Measurements from ENCODE around the gene COLEC12. TPM values are rescaled to one million over a fixed set of nuclear protein-coding genes. Genes with fewer than 3 reads are reported as not detected.

The COLEC12 gene
- total RNA-seq, 1 experiment from 2014 or later, result not detected

DNA sequence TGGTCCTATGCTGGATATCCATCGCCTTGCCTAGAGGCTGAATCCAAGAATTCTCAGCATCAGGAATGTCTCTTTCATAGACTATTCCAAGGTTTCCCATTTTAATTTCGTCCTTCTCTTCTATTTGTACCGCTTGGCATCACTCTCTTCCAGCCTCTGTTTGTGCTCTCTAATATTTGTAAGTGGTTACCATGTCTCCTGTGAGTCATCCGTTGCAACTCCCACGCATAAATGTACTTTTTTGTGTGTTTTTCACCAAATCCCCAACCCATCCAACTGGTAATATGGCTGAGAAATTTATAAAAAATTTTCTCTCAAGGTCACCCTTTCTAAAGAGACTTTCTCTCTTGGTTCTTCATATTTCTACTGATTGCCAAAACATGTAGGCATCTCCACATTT, 21.8 kb downstream of the COLEC12 start:
- Mint-ChIP-seq H3K4me3 (ENCODE audit: low read depth, unreplicated experiment) (no peak overlapping the region), H3K4me1 (ENCODE audit: low read depth, unreplicated experiment) (peaks cover 20% of the 10 kb centered on the region), H3K27me3 (ENCODE audit: unreplicated experiment) (peaks cover 17% of the 10 kb centered on the region), H3K27ac (ENCODE audit: unreplicated experiment) (no peak overlapping the region), H3K36me3 (ENCODE audit: insufficient read depth, unreplicated experiment) (no peaks in the 10 kb centered on the region), H3K9me3 (ENCODE audit: low read depth, unreplicated experiment) (no peaks in the 10 kb centered on the region)
- TF ChIP-seq, protein P1, sequence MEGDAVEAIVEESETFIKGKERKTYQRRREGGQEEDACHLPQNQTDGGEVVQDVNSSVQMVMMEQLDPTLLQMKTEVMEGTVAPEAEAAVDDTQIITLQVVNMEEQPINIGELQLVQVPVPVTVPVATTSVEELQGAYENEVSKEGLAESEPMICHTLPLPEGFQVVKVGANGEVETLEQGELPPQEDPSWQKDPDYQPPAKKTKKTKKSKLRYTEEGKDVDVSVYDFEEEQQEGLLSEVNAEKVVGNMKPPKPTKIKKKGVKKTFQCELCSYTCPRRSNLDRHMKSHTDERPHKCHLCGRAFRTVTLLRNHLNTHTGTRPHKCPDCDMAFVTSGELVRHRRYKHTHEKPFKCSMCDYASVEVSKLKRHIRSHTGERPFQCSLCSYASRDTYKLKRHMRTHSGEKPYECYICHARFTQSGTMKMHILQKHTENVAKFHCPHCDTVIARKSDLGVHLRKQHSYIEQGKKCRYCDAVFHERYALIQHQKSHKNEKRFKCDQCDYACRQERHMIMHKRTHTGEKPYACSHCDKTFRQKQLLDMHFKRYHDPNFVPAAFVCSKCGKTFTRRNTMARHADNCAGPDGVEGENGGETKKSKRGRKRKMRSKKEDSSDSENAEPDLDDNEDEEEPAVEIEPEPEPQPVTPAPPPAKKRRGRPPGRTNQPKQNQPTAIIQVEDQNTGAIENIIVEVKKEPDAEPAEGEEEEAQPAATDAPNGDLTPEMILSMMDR (IDR thresholded peaks at IDR 0.05; ENCODE audit: unreplicated experiment), result no peak
- intact Hi-C loops (cut with micrococcal nuclease; ENCODE audit: unreplicated experiment), result loop anchor here (5.0 to 10.0 kb wide), 2 partner anchors 54 to 191 kb away; no protein-coding TSS in a partner anchor
- CTCF ChIA-PET, result no interaction called here
- DNase-seq, result no peak
- BruUV-seq (replicated peaks), result no TSS peak

DNA sequence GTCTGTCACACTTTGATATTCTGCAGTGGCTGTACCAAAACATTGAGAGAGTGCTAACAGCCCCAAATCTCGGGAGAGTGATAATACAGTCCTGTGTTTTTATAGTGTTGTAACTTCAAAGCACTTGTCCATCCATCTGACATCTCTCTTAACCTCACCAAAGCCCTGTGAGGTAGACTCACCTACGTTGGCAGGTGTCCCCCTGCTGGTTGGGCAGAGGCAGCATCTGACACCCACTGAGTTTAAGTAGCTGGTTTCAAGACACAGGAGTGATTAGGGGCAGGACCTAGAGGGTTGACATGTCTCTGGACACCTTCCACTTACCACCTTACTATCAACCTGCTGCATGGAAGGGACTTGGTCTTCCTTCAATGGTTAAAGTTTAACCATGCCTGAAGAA, 22.9 kb downstream of the COLEC12 start:
- no TSS peak for BruUV-seq (replicated peaks)
- no peak overlapping the region for H3K27ac Mint-ChIP-seq (ENCODE audit: unreplicated experiment)
- H3K27me3 Mint-ChIP-seq (ENCODE audit: unreplicated experiment), result peaks cover 17% of the 10 kb centered on the region
- H3K36me3 Mint-ChIP-seq (ENCODE audit: insufficient read depth, unreplicated experiment), result no peaks in the 10 kb centered on the region
- intact Hi-C loops (cut with micrococcal nuclease; ENCODE audit: unreplicated experiment), result loop anchor here (5.0 to 10.0 kb wide), 2 partner anchors 53 to 190 kb away; no protein-coding TSS in a partner anchor
- no peaks in the 10 kb centered on the region for H3K9me3 Mint-ChIP-seq (ENCODE audit: low read depth, unreplicated experiment)
- no peak overlapping the region for H3K4me3 Mint-ChIP-seq (ENCODE audit: low read depth, unreplicated experiment)
- CTCF ChIA-PET, result interaction anchor here (0.6 to 1.0 kb wide), 4 partner anchors 12 to 1576 kb away, joined by 3 to 4 read pairs (median 4); no protein-coding TSS in a partner anchor
- DNase-seq, result peak; percentile 66
- peaks cover 20% of the 10 kb centered on the region for H3K4me1 Mint-ChIP-seq (ENCODE audit: low read depth, unreplicated experiment)
- TF ChIP-seq, protein P1 (IDR thresholded peaks at IDR 0.05; ENCODE audit: unreplicated experiment), result peak; percentile 68

DNA sequence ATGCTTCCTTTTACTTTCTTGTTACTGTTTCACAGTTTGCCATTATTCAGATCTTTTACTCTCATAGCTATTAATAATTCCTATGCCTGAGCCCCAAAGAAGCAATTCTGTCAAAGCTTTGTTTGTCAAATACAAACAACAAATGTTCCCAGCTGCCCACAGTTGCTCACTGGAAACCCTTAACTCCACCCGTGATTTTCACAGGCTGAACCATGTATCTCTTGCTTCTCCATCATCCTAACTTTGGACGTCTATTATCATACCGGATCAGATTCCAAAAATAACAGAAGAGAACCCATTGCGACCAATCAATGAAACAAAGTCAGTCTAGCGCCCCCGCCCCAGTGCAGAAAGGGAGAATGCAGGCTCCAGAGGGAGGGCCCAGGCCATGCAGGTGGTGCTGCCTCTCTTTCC, 24.2 kb downstream of the COLEC12 start:
- Mint-ChIP-seq H3K9me3 (ENCODE audit: low read depth, unreplicated experiment) (no peaks in the 10 kb centered on the region), H3K27me3 (ENCODE audit: unreplicated experiment) (peaks cover 17% of the 10 kb centered on the region), H3K4me3 (ENCODE audit: low read depth, unreplicated experiment) (no peak overlapping the region), H3K27ac (ENCODE audit: unreplicated experiment) (no peak overlapping the region), H3K36me3 (ENCODE audit: insufficient read depth, unreplicated experiment) (no peaks in the 10 kb centered on the region), H3K4me1 (ENCODE audit: low read depth, unreplicated experiment) (peaks cover 20% of the 10 kb centered on the region)
- intact Hi-C loops (cut with micrococcal nuclease; ENCODE audit: unreplicated experiment), result loop anchor here (5.0 to 10.0 kb wide), 2 partner anchors 51 to 189 kb away; no protein-coding TSS in a partner anchor
- no peak for DNase-seq
- TF ChIP-seq, protein P1 (IDR thresholded peaks at IDR 0.05; ENCODE audit: unreplicated experiment), result no peak
- CTCF ChIA-PET, result no interaction called here
- BruUV-seq (replicated peaks), result no TSS peak

DNA sequence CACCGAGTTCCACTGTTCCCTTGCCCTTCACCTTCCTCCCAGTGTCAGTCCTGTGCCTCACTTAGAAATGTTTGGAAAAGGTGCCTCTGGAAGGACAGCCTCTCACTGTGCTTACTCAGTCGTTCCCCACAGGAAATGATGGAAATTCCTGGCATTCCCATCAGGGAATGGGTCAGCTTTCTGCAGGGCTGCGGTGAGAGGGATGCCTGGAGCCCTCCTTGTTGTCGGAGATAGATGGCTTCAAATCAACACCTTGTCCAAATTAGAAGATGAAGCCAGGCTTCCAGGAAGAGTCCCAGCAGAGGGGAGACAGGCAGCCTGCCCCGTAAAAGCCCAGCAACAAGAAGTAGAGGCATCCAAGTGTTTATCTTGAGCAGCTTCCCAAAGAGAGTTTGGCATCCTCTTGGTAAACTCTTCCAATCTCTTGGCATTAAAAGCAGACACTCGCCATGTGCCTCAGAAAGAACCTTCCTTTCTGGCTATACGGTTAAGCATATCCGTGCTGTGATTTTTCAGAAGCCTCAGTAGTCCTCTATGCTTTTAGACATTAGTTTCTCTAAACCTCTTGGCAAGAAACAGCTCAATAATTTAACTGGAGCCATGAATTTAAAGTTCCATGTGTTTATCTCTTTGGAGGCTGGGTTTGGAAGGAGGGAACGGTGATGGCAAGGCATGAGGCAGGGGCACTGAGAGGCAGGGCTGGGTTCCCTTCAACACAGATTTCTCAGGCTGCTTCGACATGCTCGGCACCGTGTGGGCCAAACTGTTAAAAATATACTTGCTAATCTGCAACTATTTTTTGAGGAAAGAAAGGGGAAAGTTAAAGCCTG, 25.1 kb downstream of the COLEC12 start:
- intact Hi-C loops (cut with micrococcal nuclease; ENCODE audit: unreplicated experiment), result loop anchor here (5.0 to 10.0 kb wide), 2 partner anchors 51 to 188 kb away; no protein-coding TSS in a partner anchor
- CTCF ChIA-PET, result no interaction called here
- BruUV-seq (replicated peaks), result no TSS peak
- TF ChIP-seq, protein P1 (IDR thresholded peaks at IDR 0.05; ENCODE audit: unreplicated experiment), result no peak
- H3K27me3 Mint-ChIP-seq (ENCODE audit: unreplicated experiment), result peaks cover 11% of the 10 kb centered on the region
- H3K4me1 Mint-ChIP-seq (ENCODE audit: low read depth, unreplicated experiment), result peaks cover 20% of the 10 kb centered on the region
- no peak overlapping the region for H3K4me3 Mint-ChIP-seq (ENCODE audit: low read depth, unreplicated experiment)
- H3K36me3 Mint-ChIP-seq (ENCODE audit: insufficient read depth, unreplicated experiment), result no peaks in the 10 kb centered on the region
- no peak for DNase-seq
- no peaks in the 10 kb centered on the region for H3K9me3 Mint-ChIP-seq (ENCODE audit: low read depth, unreplicated experiment)
- H3K27ac Mint-ChIP-seq (ENCODE audit: unreplicated experiment), result no peak overlapping the region

All from Calu3 (cell line).